Gastroesophageal sphincter (tissue), 3 donors: ENCODE measurements around the gene ABHD10.

Experiments
- CTCF ChIP-seq, 4 experiments: fragments of 200-600 bp in 2 of 4; fragments of 450-650 bp in 2 of 4; sonication (generic) in 1 of 4; IDR thresholded peaks; one replicate each; pipeline ENCODE4 v1.5.1; 2017 to 2019; ENCODE audit warnings: antibody characterized with exemption in 4 of 4, mild to moderate bottlenecking in 2 of 4, moderate library complexity in 2 of 4
- POLR2A ChIP-seq, 2 donors: fragments of 450-650 bp; IDR thresholded peaks; one replicate each; pipeline ENCODE4 v1.6.1; 2017; ENCODE audit warnings: antibody characterized with exemption in 2 of 2, mild to moderate bottlenecking in 2 of 2, moderate library complexity in 1 of 2

- TF ChIP-seq CTCF (IDR thresholded peaks at IDR 0.05) (no peak), POLR2A (IDR thresholded peaks at IDR 0.05) (no peak)
Observed at GRCh38 chr3:111961461-111962164, 17.2 kb upstream of the ABHD10 start.
